IMR-90 (cell line): ENCODE measurements around the gene RTP5.

Experiments
- POLR2A ChIP-seq: IDR thresholded peaks from 2 replicates; pipeline ENCODE4 v1.6.1; 2012; ENCODE audit warnings: mild to moderate bottlenecking, low read depth, low read length
- RAD21 ChIP-seq: IDR thresholded peaks from 2 replicates; pipeline ENCODE4 v1.6.1; 2012; ENCODE audit warnings: low read length, improper control_type of control experiment
- TF ChIP-seq, protein P1 (sequence below): conservative IDR thresholded peaks from 2 replicates; pipeline ENCODE4 v1.5.1; 2012; ENCODE audit warnings: mild to moderate bottlenecking, low read depth, low read length, improper control_type of control experiment

DNA sequence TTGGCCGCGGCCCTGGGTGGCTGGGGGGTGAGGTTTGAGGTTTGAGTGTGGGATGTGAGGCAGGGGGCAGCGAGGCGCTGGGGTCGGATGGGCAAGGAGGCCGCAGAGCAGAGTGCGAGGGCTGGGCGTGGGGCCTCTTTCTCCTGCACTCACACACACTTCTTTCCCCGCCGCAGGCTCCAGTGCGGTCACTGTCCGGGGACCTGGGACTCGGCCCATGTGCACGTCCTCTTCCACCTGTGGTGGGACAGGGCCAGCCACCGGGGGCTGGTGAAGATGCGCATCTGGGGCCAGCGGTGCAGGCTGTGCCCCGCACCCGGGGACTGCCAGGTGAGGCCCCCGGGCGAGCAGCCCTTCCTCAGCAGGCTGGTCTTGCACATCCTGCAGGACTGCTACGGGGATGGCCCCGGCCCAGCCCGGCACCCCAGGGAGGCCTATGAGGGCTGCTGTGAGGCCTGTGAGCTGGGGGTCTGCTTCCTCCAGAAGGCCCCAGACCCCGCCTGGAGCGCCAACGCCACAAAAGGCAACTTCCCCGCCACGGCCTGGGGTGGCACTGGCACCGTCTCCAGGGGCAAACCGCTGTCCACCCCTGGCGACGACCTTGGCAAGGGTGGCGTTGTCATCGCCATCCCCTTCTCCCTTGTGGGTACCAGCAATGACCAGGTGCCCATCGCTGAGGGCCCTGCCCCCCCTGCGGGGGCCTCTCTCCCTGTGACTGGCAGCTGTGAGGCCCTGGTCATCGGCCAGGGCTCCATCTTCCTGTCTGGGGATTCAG lies 2.2 kb downstream of the RTP5 start:
- TF ChIP-seq, protein P1, sequence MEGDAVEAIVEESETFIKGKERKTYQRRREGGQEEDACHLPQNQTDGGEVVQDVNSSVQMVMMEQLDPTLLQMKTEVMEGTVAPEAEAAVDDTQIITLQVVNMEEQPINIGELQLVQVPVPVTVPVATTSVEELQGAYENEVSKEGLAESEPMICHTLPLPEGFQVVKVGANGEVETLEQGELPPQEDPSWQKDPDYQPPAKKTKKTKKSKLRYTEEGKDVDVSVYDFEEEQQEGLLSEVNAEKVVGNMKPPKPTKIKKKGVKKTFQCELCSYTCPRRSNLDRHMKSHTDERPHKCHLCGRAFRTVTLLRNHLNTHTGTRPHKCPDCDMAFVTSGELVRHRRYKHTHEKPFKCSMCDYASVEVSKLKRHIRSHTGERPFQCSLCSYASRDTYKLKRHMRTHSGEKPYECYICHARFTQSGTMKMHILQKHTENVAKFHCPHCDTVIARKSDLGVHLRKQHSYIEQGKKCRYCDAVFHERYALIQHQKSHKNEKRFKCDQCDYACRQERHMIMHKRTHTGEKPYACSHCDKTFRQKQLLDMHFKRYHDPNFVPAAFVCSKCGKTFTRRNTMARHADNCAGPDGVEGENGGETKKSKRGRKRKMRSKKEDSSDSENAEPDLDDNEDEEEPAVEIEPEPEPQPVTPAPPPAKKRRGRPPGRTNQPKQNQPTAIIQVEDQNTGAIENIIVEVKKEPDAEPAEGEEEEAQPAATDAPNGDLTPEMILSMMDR = no peak
- no peak for TF ChIP-seq POLR2A
- no peak for TF ChIP-seq RAD21
